IMR-90 (cell line): ENCODE data around the gene KCNJ10. TPM values are rescaled to one million over a fixed set of nuclear protein-coding genes. Genes with fewer than 3 reads are reported as not detected.
A peak's percentile ranks its signal among the peaks of the same experiment; 100 is the strongest.

Experiments
- ATAC-seq: fragments of 200-7000 bp; cut with Tn5 transposase; 2 replicates; pipeline ENCODE4 v1.9.1; 2020; ENCODE audit warnings: low read depth, mild to moderate bottlenecking, moderate library complexity
- BruUV-seq: library from RNA; stranded (reverse); fragments of 400-500 nt; replicated peaks from 2 replicates; lab custom pipeline; 2021; lab: Mats Ljungman, UMichigan
- CTCF ChIA-PET: fragments of 300-600 bp; formaldehyde crosslinking; extraction: SDS; loops from one replicate; lab custom pipeline; 2021; ENCODE audit warnings: antibody characterized with exemption; lab: Yijun Ruan, JAX
- POLR2A ChIA-PET: fragments of 300-600 bp; sonication (Branson Sonifier 250); formaldehyde crosslinking; loops from one replicate; lab custom pipeline; 2022; ENCODE audit warnings: antibody characterized with exemption; ENCODE audit not compliant: unreplicated experiment; lab: Charles Lee
- DNase-seq: peaks from one replicate; pipeline ENCODE4 v3.0.0; 2013
- H2AFZ ChIP-seq: replicated peaks from 2 replicates; pipeline ENCODE3; 2013; ENCODE audit warnings: low read length, mild to moderate bottlenecking; ENCODE audit not compliant: poor library complexity
- H2AK5ac ChIP-seq: 2 replicates; pipeline ENCODE4 v1.6.1; 2013; ENCODE audit warnings: low read depth, low read length, inconsistent platforms
- H2AK9ac ChIP-seq: replicated peaks from 2 replicates; pipeline ENCODE3; 2013; ENCODE audit warnings: mild to moderate bottlenecking, low read depth, low read length, moderate library complexity; ENCODE audit not compliant: poor library complexity
- H2BK120ac ChIP-seq: 2 replicates; pipeline ENCODE4 v1.6.1; 2013; ENCODE audit warnings: low read depth, low read length, inconsistent platforms
- H2BK15ac ChIP-seq: 3 replicates; pipeline ENCODE4 v1.6.1; 2013; ENCODE audit warnings: low read depth, low read length, inconsistent platforms
- H2BK20ac ChIP-seq: 2 replicates; pipeline ENCODE4 v1.6.1; 2013; ENCODE audit warnings: low read depth, mild to moderate bottlenecking, inconsistent platforms, low read length, moderate library complexity
- H2BK5ac ChIP-seq: 2 replicates; pipeline ENCODE4 v1.6.1; 2013; ENCODE audit warnings: mild to moderate bottlenecking, low read depth, low read length, inconsistent platforms; ENCODE audit not compliant: poor library complexity, severe bottlenecking
- H3K14ac ChIP-seq: replicated peaks from 2 replicates; pipeline ENCODE4 v1.6.1; 2013; ENCODE audit warnings: low read depth, low read length, inconsistent platforms
- H3K18ac ChIP-seq: 2 replicates; pipeline ENCODE4 v1.6.1; 2013; ENCODE audit warnings: low read depth, low read length, control low read depth
- H3K23ac ChIP-seq: 2 replicates; pipeline ENCODE4 v1.6.1; 2013; ENCODE audit warnings: low read depth, low read length, inconsistent platforms
- H3K27ac ChIP-seq: 2 replicates; pipeline ENCODE4 v1.5.1; 2013; ENCODE audit warnings: mild to moderate bottlenecking, control low read depth, low read length; ENCODE audit not compliant: insufficient read depth
- H3K27me3 ChIP-seq: 2 replicates; pipeline ENCODE4 v1.6.1; 2013; ENCODE audit warnings: low read length; ENCODE audit not compliant: control insufficient read depth, insufficient read depth
- H3K36me3 ChIP-seq: 2 replicates; pipeline ENCODE4 v1.6.1; 2013; ENCODE audit warnings: low read length, mixed read lengths; ENCODE audit not compliant: control insufficient read depth, insufficient read depth
- H3K4ac ChIP-seq: 2 replicates; pipeline ENCODE4 v1.6.1; 2013; ENCODE audit warnings: low read depth, low read length, inconsistent platforms
- H3K4me1 ChIP-seq: 2 replicates; pipeline ENCODE4 v1.6.1; 2013; ENCODE audit warnings: low read length, mixed read lengths; ENCODE audit not compliant: control insufficient read depth, insufficient read depth
- H3K4me2 ChIP-seq: 2 replicates; pipeline ENCODE4 v1.6.1; 2013; ENCODE audit warnings: low read depth, mild to moderate bottlenecking, control low read depth, low read length, moderate library complexity
- H3K4me3 ChIP-seq: 2 replicates; pipeline ENCODE4 v1.5.1; 2013; ENCODE audit warnings: low read depth, mild to moderate bottlenecking, control low read depth, low read length, moderate library complexity; ENCODE audit not compliant: insufficient read depth
- H3K56ac ChIP-seq: 2 replicates; pipeline ENCODE4 v1.6.1; 2013; ENCODE audit warnings: low read length, inconsistent platforms; ENCODE audit not compliant: insufficient read depth; ENCODE audit errors: extremely low read depth
- H3K79me1 ChIP-seq, 2 experiments: 2 replicates each; pipeline ENCODE4 v1.6.1; 2013; ENCODE audit warnings: low read length in 2 of 2, inconsistent platforms in 1 of 2, low read depth in 1 of 2
- H3K9ac ChIP-seq: 2 replicates; pipeline ENCODE4 v1.6.1; 2013; ENCODE audit warnings: low read depth, low read length, control low read depth
- H3K9me1 ChIP-seq: 2 replicates; pipeline ENCODE4 v1.6.1; 2013; ENCODE audit warnings: low read length, inconsistent platforms; ENCODE audit not compliant: insufficient read depth
- H3K9me3 ChIP-seq: 2 replicates; pipeline ENCODE4 v1.6.1; 2013; ENCODE audit warnings: low read length; ENCODE audit not compliant: control insufficient read depth, insufficient read depth
- H4K20me1 ChIP-seq: 2 replicates; pipeline ENCODE4 v1.6.1; 2013; ENCODE audit warnings: low read length, inconsistent platforms; ENCODE audit not compliant: insufficient read depth
- H4K5ac ChIP-seq: 2 replicates; pipeline ENCODE4 v1.6.1; 2013; ENCODE audit warnings: mild to moderate bottlenecking, low read depth, low read length, control low read depth
- H4K8ac ChIP-seq, 2 experiments: 2 replicates each; pipeline ENCODE4 v1.6.1; 2013; ENCODE audit warnings: low read depth in 2 of 2, low read length in 2 of 2, control low read depth in 1 of 2, inconsistent platforms in 1 of 2
- H4K91ac ChIP-seq: 2 replicates; pipeline ENCODE4 v1.6.1; 2013; ENCODE audit warnings: low read depth, low read length, inconsistent platforms; ENCODE audit not compliant: insufficient read depth
- CEBPB ChIP-seq: IDR thresholded peaks from 2 replicates; pipeline ENCODE4 v1.6.1; 2012; ENCODE audit warnings: low read depth, low read length, improper control_type of control experiment
- WGBS, 2 experiments: methylation state at CpG; one replicate each; pipeline versions ENCODE4 v1.1.5 to v1.1.7; 2013; ENCODE audit warnings: missing lambda C conversion rate in 2 of 2; ENCODE audit not compliant: insufficient read length in 1 of 2; ENCODE audit errors: extremely low coverage in 2 of 2; 5-methylcytosine and 5-hydroxymethylcytosine counted together
- dilution Hi-C: fragments of 300-500 bp; cut with HindIII; formaldehyde crosslinking; loops from one replicate; pipeline ENCODE4 v1.14.3; 2018; ENCODE audit warnings: low sequenced_read_pairs; ENCODE audit not compliant: unreplicated experiment
- in situ Hi-C: fragments of 300-500 bp; cut with MboI; formaldehyde crosslinking; loops from 3 replicates; pipeline ENCODE4 v1.14.3; 2019; ENCODE audit warnings: low sequenced_read_pairs, inconsistent platforms, mixed read lengths
- intact Hi-C: fragments of 100-400 bp; cut with micrococcal nuclease; formaldehyde crosslinking; loops from 2 replicates; pipeline ENCODE4 v1.10.0; 2022
- polyA plus RNA-seq, 3 experiments: library from polyadenylated mRNA; depleted of rRNA; stranded (reverse); fragments of >200 nt; gene quantifications; 2 replicates each; pipeline ENCODE4 v1.2.3, GENCODE V29; 2012; ENCODE audit warnings: low replicate concordance in 1 of 3
- total RNA-seq: library from RNA; depleted of rRNA; stranded (reverse); fragments of >200 nt; gene quantifications from 2 replicates; pipeline ENCODE4 v1.2.3, GENCODE V29; 2012
- TF ChIP-seq, protein P1 (sequence below): fragments of 150-350 bp; IDR thresholded peaks from 2 replicates; pipeline ENCODE4 v1.6.1; 2016; ENCODE audit warnings: low read depth, mild to moderate bottlenecking, low read length, moderate library complexity, borderline replicate concordance

Gene KCNJ10
- total and polyA plus RNA-seq, 2 of the 4 experiments (the other 2 are of a cell fraction) = not detected

DNA sequence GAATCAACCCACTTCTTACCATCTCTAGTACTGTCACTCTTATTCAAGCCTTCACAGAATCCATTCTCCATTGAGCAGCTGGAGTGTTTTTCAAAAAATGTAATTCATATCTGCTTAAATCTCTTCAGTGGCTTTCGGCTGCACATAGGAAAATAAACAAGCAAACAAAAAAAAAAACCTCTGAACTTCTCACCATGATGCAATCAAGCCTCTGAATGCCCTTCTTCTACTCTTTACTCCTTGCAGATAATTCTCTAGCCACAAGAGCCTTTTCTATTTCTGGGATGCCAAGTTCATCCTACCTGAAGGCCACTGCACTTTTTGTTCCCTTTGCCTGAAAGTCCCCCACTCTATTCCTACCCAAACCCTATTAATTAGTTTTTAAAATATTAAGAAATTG lies 52.4 kb downstream of the KCNJ10 start:
- H3K9me1 ChIP-seq = no peaks in the 10 kb centered on the region
- dilution Hi-C loops (no loop called here), intact Hi-C loops (loop anchor here (10.0 kb wide), 1 partner anchor 803 kb away; no protein-coding TSS in a partner anchor), in situ Hi-C loops (no loop called here)
- H3K4me2 ChIP-seq = no peak overlapping the region
- H2BK120ac ChIP-seq = no peak overlapping the region
- no peaks in the 10 kb centered on the region for H3K79me1 ChIP-seq
- DNase-seq = no peak
- H4K20me1 ChIP-seq = no peaks in the 10 kb centered on the region
- H4K5ac ChIP-seq = no peak overlapping the region
- no peak overlapping the region for H3K4ac ChIP-seq
- H2AK9ac ChIP-seq = no peak overlapping the region
- H3K4me1 ChIP-seq = peaks cover 6% of the 10 kb centered on the region
- H3K23ac ChIP-seq = no peak overlapping the region
- no peak overlapping the region for H2BK15ac ChIP-seq
- H3K4me3 ChIP-seq = no peak overlapping the region
- no peak overlapping the region for H2AFZ ChIP-seq
- no peak overlapping the region for H2BK20ac ChIP-seq
- no peak for ATAC-seq
- POLR2A ChIA-PET = no interaction called here
- BruUV-seq = no TSS peak
- CTCF ChIA-PET = no interaction called here
- H3K27me3 ChIP-seq = peaks cover 19% of the 10 kb centered on the region
- no peak overlapping the region for H4K91ac ChIP-seq
- H3K9ac ChIP-seq = no peak overlapping the region
- no peaks in the 10 kb centered on the region for H3K36me3 ChIP-seq
- no CpG with 5 or more reads among the region's 1 CpG for WGBS, 2 experiments
- H3K14ac ChIP-seq = no peak overlapping the region
- H3K9me3 ChIP-seq = no peaks in the 10 kb centered on the region
- H3K27ac ChIP-seq = no peak overlapping the region
- H4K8ac ChIP-seq = no peak overlapping the region
- TF ChIP-seq, protein P1, sequence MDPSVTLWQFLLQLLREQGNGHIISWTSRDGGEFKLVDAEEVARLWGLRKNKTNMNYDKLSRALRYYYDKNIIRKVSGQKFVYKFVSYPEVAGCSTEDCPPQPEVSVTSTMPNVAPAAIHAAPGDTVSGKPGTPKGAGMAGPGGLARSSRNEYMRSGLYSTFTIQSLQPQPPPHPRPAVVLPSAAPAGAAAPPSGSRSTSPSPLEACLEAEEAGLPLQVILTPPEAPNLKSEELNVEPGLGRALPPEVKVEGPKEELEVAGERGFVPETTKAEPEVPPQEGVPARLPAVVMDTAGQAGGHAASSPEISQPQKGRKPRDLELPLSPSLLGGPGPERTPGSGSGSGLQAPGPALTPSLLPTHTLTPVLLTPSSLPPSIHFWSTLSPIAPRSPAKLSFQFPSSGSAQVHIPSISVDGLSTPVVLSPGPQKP = no peak
- TF ChIP-seq CEBPB = 0 out of 2 replicates have a peak, but pooled peaks have one; percentile 20
- H2AK5ac ChIP-seq = no peak overlapping the region
- no peak overlapping the region for H3K18ac ChIP-seq
- no peak overlapping the region for H3K56ac ChIP-seq
- H2BK5ac ChIP-seq = no peak overlapping the region
